GM21825 (cell line): ENCODE measurements around the gene PLEKHA5.
"Not testable (repeated sequence)": the region's sequence is repeated elsewhere in the genome, so short reads cannot be mapped to it uniquely, and the experiment has no call there.

Experiments used
- ATAC-seq: cut with Tn5 transposase; IDR thresholded peaks from one replicate; pipeline ENCODE4 v1.9.1; 2021; ENCODE audit warnings: mild to moderate bottlenecking, moderate library complexity; ENCODE audit not compliant: unreplicated experiment

Gene PLEKHA5

GRCh38 chr12:19273482-19274330 is 144.2 kb downstream of the PLEKHA5 start:
- no peak for ATAC-seq

- ATAC-seq, result no peak
Measured at GRCh38 chr12:19276767-19277166, 147.2 kb downstream of the PLEKHA5 start.

GRCh38 chr12:19277711-19278110 is 148.2 kb downstream of the PLEKHA5 start:
- no peak for ATAC-seq

- ATAC-seq, result no peak
Measured at GRCh38 chr12:19278407-19278806, 148.9 kb downstream of the PLEKHA5 start.

GRCh38 chr12:19282133-19282699 is 152.7 kb downstream of the PLEKHA5 start:
- ATAC-seq, result no peak

- no peak for ATAC-seq
Measured at GRCh38 chr12:19284658-19285057, 155.1 kb downstream of the PLEKHA5 start.

- no peak for ATAC-seq
Measured at GRCh38 chr12:19285793-19286448, 156.4 kb downstream of the PLEKHA5 start.

- no peak for ATAC-seq
Measured at GRCh38 chr12:19287302-19287701, 157.8 kb downstream of the PLEKHA5 start.

GRCh38 chr12:19288161-19288560 is 158.6 kb downstream of the PLEKHA5 start:
- ATAC-seq, result no peak

GRCh38 chr12:19288603-19289244 is 159.2 kb downstream of the PLEKHA5 start:
- no peak for ATAC-seq

- no peak for ATAC-seq
Measured at GRCh38 chr12:19298836-19299605, 169.5 kb downstream of the PLEKHA5 start.

- ATAC-seq, result no peak
Measured at GRCh38 chr12:19299765-19300164, 170.2 kb downstream of the PLEKHA5 start.

GRCh38 chr12:19301223-19301622 is 171.7 kb downstream of the PLEKHA5 start:
- ATAC-seq, result no peak

- ATAC-seq, result no peak
Measured at GRCh38 chr12:19301688-19302087, 172.2 kb downstream of the PLEKHA5 start.

GRCh38 chr12:19302100-19302640 is 172.6 kb downstream of the PLEKHA5 start:
- no peak for ATAC-seq

GRCh38 chr12:19303496-19303895 is 174.0 kb downstream of the PLEKHA5 start:
- no peak for ATAC-seq

GRCh38 chr12:19304149-19304750 is 174.7 kb downstream of the PLEKHA5 start:
- ATAC-seq, result no peak

- ATAC-seq, result not testable (repeated sequence)
Measured at GRCh38 chr12:19305621-19306020, 176.1 kb downstream of the PLEKHA5 start.

GRCh38 chr12:19306366-19306765 is 176.8 kb downstream of the PLEKHA5 start:
- no peak for ATAC-seq

GRCh38 chr12:19307451-19307850 is 177.9 kb downstream of the PLEKHA5 start:
- no peak for ATAC-seq
